Measurements from ENCODE around the gene OMD. TPM values are rescaled to one million over a fixed set of nuclear protein-coding genes. Genes with fewer than 3 reads are reported as not detected.
"Not testable (repeated sequence)": the region's sequence is repeated elsewhere in the genome, so short reads cannot be mapped to it uniquely, and the experiment has no call there.

Gene OMD
- total RNA-seq, 4 donors from 2014 or later = 11.4 to 45.2 (median 22.2) TPM

GRCh38 chr9:92423612-92424011 lies 659 bp downstream of the OMD start:
- Histone ChIP-seq H3K27me3 (no peaks in the 10 kb centered on the region), H3K9me3 (no peaks in the 10 kb centered on the region), H3K36me3 (no peaks in the 10 kb centered on the region), H3K27ac (peak overlapping the region in 1 of 4 donors; percentile 65), H3K4me3 (peak overlapping the region; percentile 24 to 35), H3K4me1 (peaks cover 7 to 36% (median 19%) of the 10 kb centered on the region in 3 donors)
- WGBS, 2 donors (ENCODE audit: low coverage in 1 of 2) = 68 to 70% methylated on average over 2 of the region's 2 CpGs
- no peak for TF ChIP-seq EP300 (IDR thresholded peaks at IDR 0.05)
- TF ChIP-seq CTCF (IDR thresholded peaks at IDR 0.05) = no peak
- TF ChIP-seq POLR2AphosphoS5 (IDR thresholded peaks at IDR 0.05) = no peak
- TF ChIP-seq POLR2A (IDR thresholded peaks at IDR 0.05) = no peak
- no peak for ATAC-seq

- 55 to 60% methylated on average over 2 of the region's 2 CpGs for WGBS, 2 donors (ENCODE audit: low coverage in 1 of 2)
- H3K27ac ChIP-seq = no peak overlapping the region
Measured at GRCh38 chr9:92422611-92423338, 1.5 kb downstream of the OMD start.

GRCh38 chr9:92414566-92414965 lies 9.7 kb downstream of the OMD start:
- no peak for ATAC-seq
- no peaks in the 10 kb centered on the region for H3K36me3 ChIP-seq
- WGBS, 2 donors (ENCODE audit: low coverage in 1 of 2) = 19 to 32% methylated on average over 1 of the region's 1 CpG
- H3K9me3 ChIP-seq = no peaks in the 10 kb centered on the region
- H3K27ac ChIP-seq = no peak overlapping the region
- no peaks in the 10 kb centered on the region for H3K27me3 ChIP-seq
- TF ChIP-seq POLR2AphosphoS5 (IDR thresholded peaks at IDR 0.05) (no peak), EP300 (IDR thresholded peaks at IDR 0.05) (no peak), POLR2A (IDR thresholded peaks at IDR 0.05) (no peak), CTCF (IDR thresholded peaks at IDR 0.05) (no peak)
- H3K4me3 ChIP-seq = no peak overlapping the region
- H3K4me1 ChIP-seq = peaks cover 0 to 8% (median 0%) of the 10 kb centered on the region in 3 donors

More at GRCh38 chr9:92422611-92423338, 1.5 kb downstream of the OMD start:
- no peak for ATAC-seq
- H3K4me3 ChIP-seq = peak overlapping the region; percentile 21 to 35
- H3K9me3 ChIP-seq = no peaks in the 10 kb centered on the region
- no peaks in the 10 kb centered on the region for H3K36me3 ChIP-seq
- no peak for TF ChIP-seq CTCF (IDR thresholded peaks at IDR 0.05)
- TF ChIP-seq POLR2AphosphoS5 (IDR thresholded peaks at IDR 0.05) = no peak
- no peak for TF ChIP-seq POLR2A (IDR thresholded peaks at IDR 0.05)
- no peak for TF ChIP-seq EP300 (IDR thresholded peaks at IDR 0.05)
- H3K4me1 ChIP-seq = peaks cover 7 to 36% (median 19%) of the 10 kb centered on the region in 3 donors
- H3K27me3 ChIP-seq = no peaks in the 10 kb centered on the region

- not testable (repeated sequence) for H3K9me3 ChIP-seq, H3K36me3 ChIP-seq, ATAC-seq, H3K27me3 ChIP-seq, H3K4me3 ChIP-seq
- 73 to 81% methylated on average over 4 of the region's 4 CpGs for WGBS, 2 donors (ENCODE audit: low coverage in 1 of 2)
- peaks cover 0 to 18% (median 0%) of the 10 kb centered on the region in 3 donors for H3K4me1 ChIP-seq
- H3K27ac ChIP-seq = peak overlapping the region in 1 of 4 donors; percentile 22
Measured at GRCh38 chr9:92411157-92411556, 13.1 kb downstream of the OMD start.

- Histone ChIP-seq H3K27me3 (no peaks in the 10 kb centered on the region), H3K9me3 (no peaks in the 10 kb centered on the region), H3K27ac (no peak overlapping the region), H3K36me3 (no peaks in the 10 kb centered on the region), H3K4me1 (peaks cover 0 to 41% (median 0%) of the 10 kb centered on the region in 3 donors), H3K4me3 (no peak overlapping the region)
- WGBS, 2 donors (ENCODE audit: low coverage in 1 of 2) = 100% methylated on average over 1 of the region's 2 CpGs
- no peak for ATAC-seq
- no peak for TF ChIP-seq CTCF (IDR thresholded peaks at IDR 0.05)
- TF ChIP-seq POLR2AphosphoS5 (IDR thresholded peaks at IDR 0.05) = no peak
Measured at GRCh38 chr9:92408747-92409478, 15.4 kb downstream of the OMD start.
